Smooth muscle cell (in vitro differentiated cells): ENCODE data around the gene MYO1B. TPM values are rescaled to one million over a fixed set of nuclear protein-coding genes. Genes with fewer than 3 reads are reported as not detected.

Experiments used
- DNase-seq: peaks from one replicate; lab custom pipeline; 2025; ENCODE audit not compliant: unreplicated experiment; lab: John Stamatoyannopoulos, UW
- H2AFZ ChIP-seq: fragments of 200-600 bp; sonication (generic); 2 replicates; pipeline ENCODE4 v1.6.0; 2016; ENCODE audit warnings: antibody characterized with exemption, low read depth, mild to moderate bottlenecking
- H3F3A ChIP-seq: fragments of 200-600 bp; sonication (generic); 2 replicates; pipeline ENCODE4 v1.6.0; 2017; ENCODE audit warnings: antibody characterized with exemption, low read depth
- H3K27ac ChIP-seq: fragments of 200-600 bp; sonication (generic); 2 replicates; pipeline ENCODE4 v1.5.1; 2016; ENCODE audit warnings: low read depth, mild to moderate bottlenecking
- H3K27me3 ChIP-seq: fragments of 200-600 bp; sonication (generic); 2 replicates; pipeline ENCODE4 v1.6.1; 2016; ENCODE audit warnings: low read depth, mild to moderate bottlenecking
- H3K36me3 ChIP-seq: fragments of 200-600 bp; sonication (generic); 2 replicates; pipeline ENCODE4 v1.5.1; 2016; ENCODE audit warnings: low read depth
- H3K4me1 ChIP-seq: fragments of 200-600 bp; sonication (generic); 2 replicates; pipeline ENCODE4 v1.5.1; 2016; ENCODE audit warnings: low read depth
- H3K4me2 ChIP-seq: fragments of 200-600 bp; sonication (generic); 2 replicates; pipeline ENCODE4 v1.6.0; 2016; ENCODE audit warnings: mild to moderate bottlenecking
- H3K4me3 ChIP-seq: fragments of 200-600 bp; sonication (generic); 2 replicates; pipeline ENCODE4 v1.5.1; 2016; ENCODE audit warnings: mild to moderate bottlenecking
- H3K79me2 ChIP-seq: fragments of 200-600 bp; sonication (generic); 2 replicates; pipeline ENCODE4 v1.6.0; 2016; ENCODE audit warnings: low read depth, mild to moderate bottlenecking
- H3K9ac ChIP-seq: fragments of 200-600 bp; sonication (generic); 2 replicates; pipeline ENCODE4 v1.6.0; 2016; ENCODE audit warnings: low read depth
- H3K9me3 ChIP-seq: fragments of 200-600 bp; sonication (generic); replicated peaks from 2 replicates; pipeline ENCODE4 v1.5.1; 2016; ENCODE audit warnings: low read depth
- H4K20me1 ChIP-seq: fragments of 200-600 bp; sonication (generic); 2 replicates; pipeline ENCODE4 v1.6.0; 2016; ENCODE audit warnings: low read depth
- whole genome bisulfite sequencing: methylation state at CpG from one replicate; pipeline ENCODE4 v1.1.7; 2016; ENCODE audit warnings: low lambda C conversion rate; 5-methylcytosine and 5-hydroxymethylcytosine counted together
- polyA plus RNA-seq: library from polyadenylated mRNA; unstranded; fragments of >200 nt; fragmentation: Nextera tagmentation; extraction: Ambion mirVana; gene quantifications from 2 replicates; pipeline ENCODE4 v1.2.1, GENCODE V29; 2016
- total RNA-seq: library from RNA; depleted of rRNA; stranded (reverse); fragments of >200 nt; gene quantifications from 2 replicates; pipeline ENCODE4 v1.2.3, GENCODE V29; 2014
- TF ChIP-seq, protein P1 (sequence below): fragments of 200-600 bp; sonication (generic); IDR thresholded peaks from 2 replicates; pipeline ENCODE4 v1.5.1; 2017; ENCODE audit warnings: borderline replicate concordance, mild to moderate bottlenecking, antibody characterized with exemption; ENCODE audit not compliant: insufficient read depth, poor library complexity, severe bottlenecking

MYO1B gene
- total and polyA plus RNA-seq, 2 experiments from 2014 or later: 58.8 to 133 TPM

DNA sequence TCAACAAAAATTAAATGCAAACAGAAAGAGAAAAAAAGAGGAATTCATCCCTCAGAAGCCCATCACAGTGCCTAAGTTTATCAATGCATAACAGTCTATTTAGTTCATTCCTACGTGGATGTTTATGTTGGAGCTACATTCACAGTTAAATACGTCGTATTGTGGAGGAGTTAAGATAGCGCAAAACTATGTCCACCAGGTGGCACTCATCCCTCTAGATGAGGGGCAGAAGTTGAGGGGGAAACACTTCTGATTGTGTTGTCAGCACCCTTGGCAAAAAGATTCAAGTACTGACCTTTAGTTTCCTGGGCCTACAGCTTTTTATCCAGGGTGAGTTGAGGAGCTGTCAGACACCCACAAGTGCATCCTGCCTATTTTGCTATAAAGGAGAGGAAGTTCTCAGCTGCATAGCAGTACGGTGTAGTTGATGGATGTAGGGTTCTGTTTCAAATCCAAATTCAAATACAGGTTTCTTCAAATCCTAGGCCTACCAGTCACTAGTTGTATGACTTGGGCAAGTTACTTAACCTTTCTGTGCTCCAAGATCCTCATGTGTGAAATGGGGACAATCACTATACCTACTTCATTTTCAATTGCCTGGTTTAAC is 26.8 kb upstream of the MYO1B start:
- Histone ChIP-seq H3K9ac (peak overlapping the region; percentile 38), H3K27me3 (no peaks in the 10 kb centered on the region), H3K36me3 (no peaks in the 10 kb centered on the region), H3K4me1 (peaks cover 8% of the 10 kb centered on the region), H3K27ac (peak overlapping the region; percentile 79), H4K20me1 (no peaks in the 10 kb centered on the region), H3K9me3 (no peaks in the 10 kb centered on the region), H3K4me3 (no peak overlapping the region), H3K4me2 (peak overlapping the region; percentile 69), H2AFZ (no peak overlapping the region), H3K79me2 (no peaks in the 10 kb centered on the region), H3F3A (no peaks in the 10 kb centered on the region)
- 15% methylated on average over 5 of the region's 5 CpGs for WGBS
- no peak for DNase-seq
- TF ChIP-seq, protein P1, sequence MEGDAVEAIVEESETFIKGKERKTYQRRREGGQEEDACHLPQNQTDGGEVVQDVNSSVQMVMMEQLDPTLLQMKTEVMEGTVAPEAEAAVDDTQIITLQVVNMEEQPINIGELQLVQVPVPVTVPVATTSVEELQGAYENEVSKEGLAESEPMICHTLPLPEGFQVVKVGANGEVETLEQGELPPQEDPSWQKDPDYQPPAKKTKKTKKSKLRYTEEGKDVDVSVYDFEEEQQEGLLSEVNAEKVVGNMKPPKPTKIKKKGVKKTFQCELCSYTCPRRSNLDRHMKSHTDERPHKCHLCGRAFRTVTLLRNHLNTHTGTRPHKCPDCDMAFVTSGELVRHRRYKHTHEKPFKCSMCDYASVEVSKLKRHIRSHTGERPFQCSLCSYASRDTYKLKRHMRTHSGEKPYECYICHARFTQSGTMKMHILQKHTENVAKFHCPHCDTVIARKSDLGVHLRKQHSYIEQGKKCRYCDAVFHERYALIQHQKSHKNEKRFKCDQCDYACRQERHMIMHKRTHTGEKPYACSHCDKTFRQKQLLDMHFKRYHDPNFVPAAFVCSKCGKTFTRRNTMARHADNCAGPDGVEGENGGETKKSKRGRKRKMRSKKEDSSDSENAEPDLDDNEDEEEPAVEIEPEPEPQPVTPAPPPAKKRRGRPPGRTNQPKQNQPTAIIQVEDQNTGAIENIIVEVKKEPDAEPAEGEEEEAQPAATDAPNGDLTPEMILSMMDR: peak; percentile 66

DNA sequence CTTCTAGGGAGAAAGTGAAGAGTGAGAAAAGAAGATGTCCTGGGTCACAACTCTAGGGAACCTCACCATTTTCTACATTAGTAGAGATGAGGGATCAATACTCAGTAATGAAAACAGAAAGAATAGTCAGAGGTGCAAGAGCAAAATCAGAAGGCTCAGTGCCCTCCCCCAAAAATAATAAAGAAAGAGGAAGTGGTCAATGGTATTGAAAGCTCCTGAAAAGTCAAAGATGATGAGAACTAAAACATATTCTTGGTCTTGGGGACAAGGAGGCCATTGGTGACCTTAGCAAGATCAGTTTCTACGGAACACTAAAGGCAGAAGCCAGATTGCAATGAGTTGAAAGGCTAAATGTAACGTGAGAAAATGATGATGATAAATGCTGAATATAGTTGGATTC is 24.5 kb upstream of the MYO1B start:
- Histone ChIP-seq H3K4me1 (peaks cover 8% of the 10 kb centered on the region), H2AFZ (no peak overlapping the region), H3K4me2 (no peak overlapping the region), H3K9me3 (no peaks in the 10 kb centered on the region), H3K9ac (no peak overlapping the region), H3K27ac (no peak overlapping the region), H3K4me3 (no peak overlapping the region), H3K27me3 (no peaks in the 10 kb centered on the region), H3K36me3 (no peaks in the 10 kb centered on the region), H3K79me2 (no peaks in the 10 kb centered on the region), H3F3A (no peaks in the 10 kb centered on the region), H4K20me1 (no peaks in the 10 kb centered on the region)
- 100% methylated on average over 2 of the region's 2 CpGs for WGBS
- TF ChIP-seq, protein P1: no peak
- no peak for DNase-seq

DNA sequence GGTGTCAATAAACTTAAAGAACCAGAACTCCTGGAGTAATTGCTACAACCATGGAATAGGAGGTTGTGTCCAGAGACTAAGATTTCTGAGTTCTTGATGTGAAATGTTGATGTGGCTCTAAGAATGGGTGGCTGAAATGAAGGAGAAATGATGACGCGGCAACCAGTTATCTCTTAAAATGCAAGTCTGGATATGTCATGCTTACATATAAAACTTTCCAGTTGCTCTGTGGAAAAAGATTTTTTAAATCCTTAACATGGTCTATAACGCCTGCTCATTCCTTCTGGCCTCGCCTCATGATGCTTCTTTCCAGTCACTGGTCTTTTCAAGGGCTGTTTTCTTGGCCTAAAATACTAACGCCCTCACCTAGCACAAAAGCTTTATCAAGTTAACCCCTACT is 23.5 kb upstream of the MYO1B start:
- H3K27me3 ChIP-seq: no peaks in the 10 kb centered on the region
- no peaks in the 10 kb centered on the region for H3K79me2 ChIP-seq
- H3K27ac ChIP-seq: peak overlapping the region; percentile 84
- H3K36me3 ChIP-seq: no peaks in the 10 kb centered on the region
- peak overlapping the region; percentile 75 for H2AFZ ChIP-seq
- H3K4me1 ChIP-seq: peaks cover 8% of the 10 kb centered on the region
- H3F3A ChIP-seq: no peaks in the 10 kb centered on the region
- no peak for DNase-seq
- H4K20me1 ChIP-seq: no peaks in the 10 kb centered on the region
- no peaks in the 10 kb centered on the region for H3K9me3 ChIP-seq
- no peak overlapping the region for H3K4me3 ChIP-seq
- WGBS: 41% methylated on average over 5 of the region's 5 CpGs
- peak overlapping the region; percentile 30 for H3K4me2 ChIP-seq
- TF ChIP-seq, protein P1: no peak
- H3K9ac ChIP-seq: peak overlapping the region; percentile 42

DNA sequence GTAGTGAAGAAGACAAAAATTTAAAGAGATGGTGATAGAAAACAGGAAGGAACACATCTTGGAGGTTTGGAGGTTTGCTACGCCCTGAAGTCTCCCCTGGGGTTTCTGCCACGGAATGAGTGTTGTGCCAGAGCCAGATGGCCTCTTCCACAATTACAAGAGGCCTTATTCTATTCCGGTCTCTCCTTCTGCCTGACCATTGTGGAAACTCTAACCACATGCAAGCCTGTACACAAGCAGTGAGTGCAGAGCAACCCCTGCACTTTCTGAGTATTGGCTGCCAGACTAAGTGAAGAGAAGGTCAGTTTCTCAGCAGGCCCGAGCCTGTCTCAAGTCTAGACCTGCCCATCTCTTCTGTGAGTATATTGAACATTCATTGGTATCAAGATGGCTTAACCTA is 22.7 kb upstream of the MYO1B start:
- 62% methylated on average over 4 of the region's 4 CpGs for WGBS
- peaks cover 8% of the 10 kb centered on the region for H3K4me1 ChIP-seq
- H4K20me1 ChIP-seq: no peaks in the 10 kb centered on the region
- H3F3A ChIP-seq: no peaks in the 10 kb centered on the region
- TF ChIP-seq, protein P1: no peak
- H3K27me3 ChIP-seq: no peaks in the 10 kb centered on the region
- DNase-seq: no peak
- no peaks in the 10 kb centered on the region for H3K9me3 ChIP-seq
- peak overlapping the region; percentile 42 for H3K9ac ChIP-seq
- H3K4me2 ChIP-seq: peak overlapping the region; percentile 23
- no peaks in the 10 kb centered on the region for H3K79me2 ChIP-seq
- no peak overlapping the region for H3K4me3 ChIP-seq
- H3K27ac ChIP-seq: peak overlapping the region; percentile 84
- H2AFZ ChIP-seq: peak overlapping the region; percentile 55
- no peaks in the 10 kb centered on the region for H3K36me3 ChIP-seq
